HL-60/S4 treated with phorbol 12-myristate 13-acetate at 8.2 ng/mL for 4 days and 3 days (cell line): ENCODE results near the gene PIP4K2B.

Experiments
- in situ Hi-C: fragments of 300-500 bp; cut with MboI; formaldehyde crosslinking; loops from 2 replicates; pipeline ENCODE4 v1.15.0; 2022; ENCODE audit warnings: low sequenced_read_pairs

The PIP4K2B gene

GRCh38 chr17:38746849-38747462 is 52.4 kb downstream of the PIP4K2B start:
- in situ Hi-C loops = no loop called here

GRCh38 chr17:38746004-38746848 is 53.1 kb downstream of the PIP4K2B start:
- in situ Hi-C loops = no loop called here

- in situ Hi-C loops = no loop called here
Measured at GRCh38 chr17:38745545-38745944, 53.8 kb downstream of the PIP4K2B start.

GRCh38 chr17:38743556-38744171 is 55.7 kb downstream of the PIP4K2B start:
- in situ Hi-C loops = no loop called here

GRCh38 chr17:38742411-38743308 is 56.7 kb downstream of the PIP4K2B start:
- in situ Hi-C loops = no loop called here

- in situ Hi-C loops = no loop called here
Measured at GRCh38 chr17:38741921-38742410, 57.4 kb downstream of the PIP4K2B start.

GRCh38 chr17:38741461-38741860 is 57.9 kb downstream of the PIP4K2B start:
- in situ Hi-C loops = no loop called here

- in situ Hi-C loops = no loop called here
Measured at GRCh38 chr17:38740806-38741205, 58.5 kb downstream of the PIP4K2B start.

GRCh38 chr17:38740044-38740443 is 59.3 kb downstream of the PIP4K2B start:
- in situ Hi-C loops = no loop called here

GRCh38 chr17:38739305-38739704 is 60.1 kb downstream of the PIP4K2B start:
- in situ Hi-C loops = no loop called here

GRCh38 chr17:38738686-38739085 is 60.7 kb downstream of the PIP4K2B start:
- in situ Hi-C loops = no loop called here

- in situ Hi-C loops = no loop called here
Measured at GRCh38 chr17:38738007-38738662, 61.2 kb downstream of the PIP4K2B start.

- in situ Hi-C loops = no loop called here
Measured at GRCh38 chr17:38735161-38735997, 64.0 kb downstream of the PIP4K2B start.

- in situ Hi-C loops = loop anchor here (5.0 kb wide), 1 partner anchor 57 kb away; no protein-coding TSS in a partner anchor
Measured at GRCh38 chr17:38733982-38734973, 65.1 kb downstream of the PIP4K2B start.

- in situ Hi-C loops = loop anchor here (5.0 kb wide), 1 partner anchor 56 kb away; no protein-coding TSS in a partner anchor
Measured at GRCh38 chr17:38733282-38733981, 65.9 kb downstream of the PIP4K2B start.

GRCh38 chr17:38732376-38733281 is 66.7 kb downstream of the PIP4K2B start:
- in situ Hi-C loops = loop anchor here (5.0 kb wide), 1 partner anchor 55 kb away; no protein-coding TSS in a partner anchor
